Neural progenitor cell (in vitro differentiated cells): Measurements from ENCODE around the gene HSD17B1.

ENCODE experiments used
- EZH2 ChIP-seq: fragments of 200-600 bp; sonication (generic); IDR thresholded peaks from 2 replicates; pipeline ENCODE4 v1.6.1; 2017; ENCODE audit warnings: antibody characterized with exemption, mild to moderate bottlenecking, moderate library complexity
- TF ChIP-seq, protein P1 (sequence below): fragments of 200-600 bp; sonication (generic); IDR thresholded peaks from 2 replicates; pipeline ENCODE4 v1.5.1; 2017; ENCODE audit warnings: antibody characterized with exemption, mild to moderate bottlenecking

DNA sequence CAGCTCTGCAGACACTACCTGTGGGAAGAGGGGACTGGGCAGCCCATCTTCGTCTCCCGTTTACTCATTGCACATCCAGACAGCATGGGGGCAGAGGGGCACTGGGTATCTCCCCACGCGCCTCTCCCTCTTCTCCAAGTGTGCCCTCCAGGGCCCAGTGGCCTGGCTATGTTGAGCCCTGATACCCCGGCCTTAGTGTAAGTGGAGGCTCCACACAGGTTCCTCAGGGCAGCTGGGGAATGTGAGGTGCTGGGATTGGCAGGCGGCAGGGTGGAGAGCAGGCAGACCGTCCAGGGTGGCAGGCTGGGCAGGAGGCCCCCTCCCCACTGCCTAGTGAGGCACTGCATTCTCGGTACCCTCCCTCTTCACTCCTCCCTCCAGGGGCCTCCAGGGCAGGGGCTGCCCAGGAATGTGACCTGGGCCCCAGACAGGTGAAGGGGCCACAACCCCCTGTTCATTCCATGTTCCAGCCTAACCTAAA lies 29.9 kb upstream of the HSD17B1 start:
- TF ChIP-seq, protein P1, sequence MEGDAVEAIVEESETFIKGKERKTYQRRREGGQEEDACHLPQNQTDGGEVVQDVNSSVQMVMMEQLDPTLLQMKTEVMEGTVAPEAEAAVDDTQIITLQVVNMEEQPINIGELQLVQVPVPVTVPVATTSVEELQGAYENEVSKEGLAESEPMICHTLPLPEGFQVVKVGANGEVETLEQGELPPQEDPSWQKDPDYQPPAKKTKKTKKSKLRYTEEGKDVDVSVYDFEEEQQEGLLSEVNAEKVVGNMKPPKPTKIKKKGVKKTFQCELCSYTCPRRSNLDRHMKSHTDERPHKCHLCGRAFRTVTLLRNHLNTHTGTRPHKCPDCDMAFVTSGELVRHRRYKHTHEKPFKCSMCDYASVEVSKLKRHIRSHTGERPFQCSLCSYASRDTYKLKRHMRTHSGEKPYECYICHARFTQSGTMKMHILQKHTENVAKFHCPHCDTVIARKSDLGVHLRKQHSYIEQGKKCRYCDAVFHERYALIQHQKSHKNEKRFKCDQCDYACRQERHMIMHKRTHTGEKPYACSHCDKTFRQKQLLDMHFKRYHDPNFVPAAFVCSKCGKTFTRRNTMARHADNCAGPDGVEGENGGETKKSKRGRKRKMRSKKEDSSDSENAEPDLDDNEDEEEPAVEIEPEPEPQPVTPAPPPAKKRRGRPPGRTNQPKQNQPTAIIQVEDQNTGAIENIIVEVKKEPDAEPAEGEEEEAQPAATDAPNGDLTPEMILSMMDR, result no peak
- no peak for TF ChIP-seq EZH2
